Left ventricle myocardium superior (tissue), 1 donor: ENCODE results near the gene GRIN3A. TPM values are rescaled to one million over a fixed set of nuclear protein-coding genes. Genes with fewer than 3 reads are reported as not detected.

ENCODE experiments used
- ATAC-seq: fragments of 200-7000 bp; cut with Tn5 transposase; one replicate; pipeline ENCODE4 v1.9.1; 2020; ENCODE audit warnings: mild to moderate bottlenecking, moderate library complexity
- DNase-seq: peaks from one replicate; pipeline ENCODE4 v3.0.0-alpha.2; 2020
- intact Hi-C: fragments of 100-400 bp; cut with micrococcal nuclease; formaldehyde crosslinking; loops from one replicate; pipeline ENCODE4 v1.11.0; 2022
- total RNA-seq: library from RNA; stranded (reverse); fragmentation: NEBNext Ultra II Directional; extraction: Animal tissue kit (Norgen Biotek cat#: 25700); gene quantifications from one replicate; pipeline ENCODE4 v1.2.1, GENCODE V29; 2021
- donor health status: DM: no; HTN: yes; CAD: no; lungs with severe emphysema.

Gene GRIN3A
- total RNA-seq, 1 donor from 2014 or later = 0.59 TPM

GRCh38 chr9:101639785-101640665 is 98.4 kb downstream of the GRIN3A start:
- intact Hi-C loops = no loop called here
- ATAC-seq (no peak), DNase-seq (no peak)

- DNase-seq (no peak), ATAC-seq (no peak)
- intact Hi-C loops = no loop called here
Observed at GRCh38 chr9:101639311-101639710, 99.1 kb downstream of the GRIN3A start.

GRCh38 chr9:101636247-101636646 is 102.2 kb downstream of the GRIN3A start:
- DNase-seq (no peak), ATAC-seq (no peak)
- intact Hi-C loops = no loop called here

- no peak for ATAC-seq
- intact Hi-C loops = no loop called here
- no peak for DNase-seq
Observed at GRCh38 chr9:101635473-101635872, 103.0 kb downstream of the GRIN3A start.

GRCh38 chr9:101634741-101635409 is 103.6 kb downstream of the GRIN3A start:
- DNase-seq = no peak
- no peak for ATAC-seq
- intact Hi-C loops = no loop called here

- intact Hi-C loops = no loop called here
- DNase-seq (no peak), ATAC-seq (no peak)
Observed at GRCh38 chr9:101632611-101633010, 105.8 kb downstream of the GRIN3A start.

- no peak for DNase-seq
- intact Hi-C loops = no loop called here
- ATAC-seq = no peak
Observed at GRCh38 chr9:101631892-101632291, 106.6 kb downstream of the GRIN3A start.

- ATAC-seq (no peak), DNase-seq (no peak)
- intact Hi-C loops = no loop called here
Observed at GRCh38 chr9:101629636-101630035, 108.8 kb downstream of the GRIN3A start.

GRCh38 chr9:101628173-101628572 is 110.3 kb downstream of the GRIN3A start:
- DNase-seq = no peak
- no peak for ATAC-seq
- intact Hi-C loops = no loop called here

- ATAC-seq (no peak), DNase-seq (no peak)
- intact Hi-C loops = no loop called here
Observed at GRCh38 chr9:101626295-101626694, 112.2 kb downstream of the GRIN3A start.

GRCh38 chr9:101625876-101626275 is 112.6 kb downstream of the GRIN3A start:
- DNase-seq (no peak), ATAC-seq (no peak)
- intact Hi-C loops = no loop called here

GRCh38 chr9:101620452-101620851 is 118.0 kb downstream of the GRIN3A start:
- no peak for ATAC-seq
- intact Hi-C loops = no loop called here
- no peak for DNase-seq

- DNase-seq = no peak
Observed at GRCh38 chr9:101618698-101619097, 119.7 kb downstream of the GRIN3A start.

GRCh38 chr9:101605547-101605946 is 132.9 kb downstream of the GRIN3A start:
- intact Hi-C loops = no loop called here
- ATAC-seq (no peak), DNase-seq (no peak)

More at GRCh38 chr9:101618698-101619097, 119.7 kb downstream of the GRIN3A start:
- no peak for ATAC-seq
- intact Hi-C loops = no loop called here

GRCh38 chr9:101604296-101604695 is 134.2 kb downstream of the GRIN3A start:
- intact Hi-C loops = loop anchor here (5.0 kb wide), 1 partner anchor 123 kb away; no protein-coding TSS in a partner anchor
- ATAC-seq (no peak), DNase-seq (no peak)

- ATAC-seq (peak; percentile 48), DNase-seq (no peak)
- intact Hi-C loops = loop anchor here (5.0 kb wide), 1 partner anchor 125 kb away; no protein-coding TSS in a partner anchor
Observed at GRCh38 chr9:101601904-101602765, 136.3 kb downstream of the GRIN3A start.

GRCh38 chr9:101594796-101595195 is 143.7 kb downstream of the GRIN3A start, which contains the start of gene PPP3R2:
Gene PPP3R2, minus strand, starts transcription at chr9:101594969. Its CDS starts 48 bp downstream, at chr9:101594921.
- no peak for ATAC-seq
- intact Hi-C loops = no loop called here
- DNase-seq = no peak

GRCh38 chr9:101593345-101593744 is 145.1 kb downstream of the GRIN3A start:
- ATAC-seq = no peak
- intact Hi-C loops = no loop called here
- no peak for DNase-seq

GRCh38 chr9:101592788-101593187 is 145.7 kb downstream of the GRIN3A start:
- intact Hi-C loops = no loop called here
- DNase-seq (no peak), ATAC-seq (no peak)
